ENCODE data around the gene MICOS13.

MICOS13 gene

DNA sequence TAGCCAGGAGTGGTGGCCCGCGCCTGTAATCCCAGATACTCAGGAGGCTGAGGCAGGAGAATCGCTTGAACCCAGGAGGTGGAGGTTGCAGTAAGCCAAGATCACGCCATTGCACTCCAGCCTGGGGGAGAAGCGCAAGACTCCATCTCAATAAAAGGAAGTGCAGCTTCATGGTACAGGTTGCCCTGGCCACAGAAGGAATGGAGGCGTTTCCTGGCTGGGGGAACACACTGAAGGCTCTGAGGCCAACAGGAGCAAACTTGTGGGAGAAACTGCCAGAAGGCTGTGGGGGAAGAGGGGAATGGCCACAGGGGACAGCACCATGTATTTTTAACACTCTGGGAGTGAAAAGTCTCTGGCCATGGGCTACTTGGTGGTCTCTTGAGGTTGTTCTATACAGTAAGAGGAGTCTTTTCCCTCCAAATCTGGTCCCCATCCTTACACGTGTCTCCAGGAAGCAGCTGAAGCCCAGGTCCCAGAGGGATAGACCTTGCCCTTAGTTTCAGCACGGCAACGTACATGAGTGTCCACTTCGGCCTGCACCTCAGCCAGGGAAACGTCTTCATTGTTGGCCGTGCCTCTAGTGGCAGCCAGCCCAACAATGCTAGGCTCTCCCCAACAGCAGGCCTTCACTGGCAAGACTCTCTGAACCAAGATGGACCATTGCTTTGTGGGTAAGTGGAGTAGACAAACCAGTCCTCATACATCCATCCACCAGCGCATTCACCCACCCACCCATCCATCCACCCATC, 7.4 kb downstream of the MICOS13 start:
- DNase-seq: no peak
- no peak overlapping the region for H3K27ac Mint-ChIP-seq

DNA sequence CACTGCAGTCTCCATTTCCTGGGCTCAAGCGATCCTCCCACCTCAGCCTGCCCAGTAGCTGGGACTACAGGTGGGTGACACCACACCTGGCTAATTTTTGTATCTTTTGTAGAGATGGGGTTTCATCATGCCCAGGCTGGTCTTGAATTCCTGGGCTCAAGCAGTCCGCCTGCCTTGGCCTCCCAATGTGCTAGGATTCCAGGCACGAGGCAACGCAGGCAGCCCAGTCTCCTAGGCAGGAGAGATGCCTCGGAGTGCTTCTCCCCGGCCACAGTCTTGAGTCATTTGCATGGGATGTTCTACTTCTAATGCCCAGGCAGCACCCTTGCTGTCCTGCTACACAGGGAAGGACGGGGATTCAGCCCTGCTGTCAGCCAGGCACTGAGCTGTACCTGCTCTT, 8.7 kb downstream of the MICOS13 start:
- peaks cover 32% of the 10 kb centered on the region for H3K36me3 Mint-ChIP-seq (ENCODE audit: low read depth)

More for the DNA sequence above, 7.4 kb downstream of the MICOS13 start:
- no peak for ATAC-seq
- H3K36me3 Mint-ChIP-seq (ENCODE audit: low read depth): peaks cover 26% of the 10 kb centered on the region
- no peaks in the 10 kb centered on the region for H3K27me3 Mint-ChIP-seq
- no peaks in the 10 kb centered on the region for H3K4me1 Mint-ChIP-seq
- no peak overlapping the region for H3K4me3 Mint-ChIP-seq
- H3K9me3 Mint-ChIP-seq: no peaks in the 10 kb centered on the region

DNA sequence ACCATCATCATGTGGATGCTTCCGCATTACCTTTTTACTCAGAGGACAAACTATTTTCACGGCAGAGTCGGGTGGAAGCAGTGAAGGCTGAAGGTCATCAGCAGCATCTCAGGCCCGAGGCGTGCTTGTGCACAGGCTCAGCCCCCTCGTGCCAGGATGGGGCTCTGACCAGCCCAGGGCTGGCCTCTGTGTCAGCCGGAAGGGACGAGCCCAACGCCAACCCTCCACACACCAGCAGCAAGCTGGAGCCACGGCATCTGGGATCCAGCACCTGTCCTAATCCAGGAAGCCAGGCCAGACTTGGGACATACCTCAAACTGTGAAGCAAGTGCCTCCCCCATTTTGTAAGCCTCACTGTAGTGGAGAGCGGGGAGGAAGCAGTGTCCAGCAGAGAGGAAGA, 11.1 kb downstream of the MICOS13 start:
- ATAC-seq (no peak), DNase-seq (no peak)
- Mint-ChIP-seq H3K36me3 (ENCODE audit: low read depth) (peaks cover 54% of the 10 kb centered on the region), H3K27ac (no peak overlapping the region), H3K4me3 (no peak overlapping the region), H3K4me1 (peaks cover 11% of the 10 kb centered on the region), H3K27me3 (no peaks in the 10 kb centered on the region), H3K9me3 (no peaks in the 10 kb centered on the region)

More for the DNA sequence above, 8.7 kb downstream of the MICOS13 start:
- no peak for ATAC-seq
- no peaks in the 10 kb centered on the region for H3K4me1 Mint-ChIP-seq
- H3K9me3 Mint-ChIP-seq: no peaks in the 10 kb centered on the region
- DNase-seq: no peak
- H3K4me3 Mint-ChIP-seq: no peak overlapping the region
- no peaks in the 10 kb centered on the region for H3K27me3 Mint-ChIP-seq
- H3K27ac Mint-ChIP-seq: no peak overlapping the region

GRCh38 chr19:5667751-5668271, 12.5 kb downstream of the MICOS13 start:
- H3K4me1 Mint-ChIP-seq: peaks cover 11% of the 10 kb centered on the region
- H3K4me3 Mint-ChIP-seq: no peak overlapping the region
- ATAC-seq: no peak
- no peaks in the 10 kb centered on the region for H3K9me3 Mint-ChIP-seq
- peaks cover 59% of the 10 kb centered on the region for H3K36me3 Mint-ChIP-seq (ENCODE audit: low read depth)
- no peak overlapping the region for H3K27ac Mint-ChIP-seq
- no peak for DNase-seq
- no peaks in the 10 kb centered on the region for H3K27me3 Mint-ChIP-seq

- Mint-ChIP-seq H3K27me3 (no peaks in the 10 kb centered on the region), H3K36me3 (ENCODE audit: low read depth) (peaks cover 60% of the 10 kb centered on the region), H3K4me3 (no peak overlapping the region), H3K4me1 (peaks cover 11% of the 10 kb centered on the region), H3K9me3 (no peaks in the 10 kb centered on the region), H3K27ac (peak overlapping the region; percentile 68)
- no peak for DNase-seq
- no peak for ATAC-seq
Observed at GRCh38 chr19:5666921-5667610, 13.2 kb downstream of the MICOS13 start.

GRCh38 chr19:5665781-5666513, 14.4 kb downstream of the MICOS13 start:
- H3K27ac Mint-ChIP-seq: peak overlapping the region; percentile 68
- no peaks in the 10 kb centered on the region for H3K9me3 Mint-ChIP-seq
- H3K4me1 Mint-ChIP-seq: peaks cover 11% of the 10 kb centered on the region
- H3K4me3 Mint-ChIP-seq: no peak overlapping the region
- ATAC-seq: peak; percentile 47
- no peaks in the 10 kb centered on the region for H3K27me3 Mint-ChIP-seq
- peaks cover 58% of the 10 kb centered on the region for H3K36me3 Mint-ChIP-seq (ENCODE audit: low read depth)
- DNase-seq: no peak

DNA sequence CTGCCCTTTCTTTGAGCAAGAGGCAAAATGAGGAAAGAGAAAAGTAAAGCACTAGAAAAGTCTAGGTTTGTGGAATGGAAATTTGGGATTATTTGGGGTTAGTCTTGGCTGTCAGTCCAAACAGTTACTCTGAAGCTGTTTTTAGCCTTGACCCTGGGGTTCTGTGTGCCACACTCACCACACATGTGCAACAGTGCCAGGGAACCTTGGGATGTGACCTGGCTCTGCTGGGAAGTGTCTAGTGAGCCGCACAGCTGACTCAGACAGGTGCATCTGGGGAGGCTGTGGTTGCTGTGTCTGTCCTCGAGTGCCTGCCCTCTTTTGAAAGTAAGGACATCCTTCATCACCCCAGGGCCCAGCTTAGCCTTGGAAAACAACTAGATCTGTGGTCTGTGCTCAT, 15.8 kb downstream of the MICOS13 start:
- no peak for DNase-seq
- H3K4me1 Mint-ChIP-seq: peaks cover 11% of the 10 kb centered on the region
- H3K27me3 Mint-ChIP-seq: no peaks in the 10 kb centered on the region
- no peak overlapping the region for H3K4me3 Mint-ChIP-seq
- no peak overlapping the region for H3K27ac Mint-ChIP-seq
- no peak for ATAC-seq
- no peaks in the 10 kb centered on the region for H3K9me3 Mint-ChIP-seq
- H3K36me3 Mint-ChIP-seq (ENCODE audit: low read depth): peaks cover 59% of the 10 kb centered on the region

- peaks cover 55% of the 10 kb centered on the region for H3K36me3 Mint-ChIP-seq (ENCODE audit: low read depth)
- DNase-seq: no peak
- H3K4me3 Mint-ChIP-seq: no peak overlapping the region
- no peaks in the 10 kb centered on the region for H3K9me3 Mint-ChIP-seq
- H3K27me3 Mint-ChIP-seq: no peaks in the 10 kb centered on the region
- H3K4me1 Mint-ChIP-seq: peaks cover 11% of the 10 kb centered on the region
- no peak overlapping the region for H3K27ac Mint-ChIP-seq
- no peak for ATAC-seq
Observed at GRCh38 chr19:5663904-5664303, 16.4 kb downstream of the MICOS13 start.

- DNase-seq (no peak), ATAC-seq (no peak)
- Mint-ChIP-seq H3K36me3 (ENCODE audit: low read depth) (peaks cover 57% of the 10 kb centered on the region), H3K27ac (no peak overlapping the region), H3K27me3 (no peaks in the 10 kb centered on the region), H3K9me3 (no peaks in the 10 kb centered on the region), H3K4me1 (peaks cover 11% of the 10 kb centered on the region), H3K4me3 (no peak overlapping the region)
Observed at GRCh38 chr19:5661483-5661882, 18.8 kb downstream of the MICOS13 start.

GRCh38 chr19:5655412-5655811, 24.9 kb downstream of the MICOS13 start:
- H3K27ac Mint-ChIP-seq: no peak overlapping the region
- H3K27me3 Mint-ChIP-seq: no peaks in the 10 kb centered on the region
- DNase-seq (no peak), ATAC-seq (no peak)
- no peaks in the 10 kb centered on the region for H3K9me3 Mint-ChIP-seq
- no peak overlapping the region for H3K4me3 Mint-ChIP-seq
- peaks cover 58% of the 10 kb centered on the region for H3K36me3 Mint-ChIP-seq (ENCODE audit: low read depth)
- no peaks in the 10 kb centered on the region for H3K4me1 Mint-ChIP-seq

DNA sequence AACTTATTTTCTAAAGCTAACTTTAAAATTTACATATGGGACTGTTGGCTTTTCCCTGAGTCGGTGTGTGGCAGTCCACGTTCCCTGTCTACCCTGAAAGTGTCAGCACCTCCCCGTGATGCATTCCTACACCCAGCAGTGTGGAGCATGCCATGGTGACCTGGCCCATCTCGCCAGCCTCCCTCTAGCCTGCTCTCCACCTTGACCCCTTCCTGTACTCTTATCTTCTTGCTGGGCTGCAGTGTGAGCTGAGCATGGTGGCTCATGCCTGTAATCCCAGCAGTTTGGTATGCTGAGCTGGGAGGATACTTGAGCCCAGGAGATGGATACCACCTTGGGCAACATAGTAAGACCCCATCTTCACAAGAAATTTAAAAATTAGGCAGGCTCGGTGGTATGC, 25.4 kb downstream of the MICOS13 start:
- H3K36me3 Mint-ChIP-seq (ENCODE audit: low read depth): peaks cover 58% of the 10 kb centered on the region
- H3K27ac Mint-ChIP-seq: no peak overlapping the region
- ATAC-seq (no peak), DNase-seq (no peak)
- no peak overlapping the region for H3K4me3 Mint-ChIP-seq
- no peaks in the 10 kb centered on the region for H3K4me1 Mint-ChIP-seq
- H3K27me3 Mint-ChIP-seq: no peaks in the 10 kb centered on the region
- H3K9me3 Mint-ChIP-seq: no peaks in the 10 kb centered on the region

GRCh38 chr19:5652261-5652660, 28.1 kb downstream of the MICOS13 start:
- H3K4me1 Mint-ChIP-seq: no peaks in the 10 kb centered on the region
- H3K27ac Mint-ChIP-seq: no peak overlapping the region
- H3K9me3 Mint-ChIP-seq: no peaks in the 10 kb centered on the region
- DNase-seq: no peak
- peak; percentile 8 for ATAC-seq
- H3K36me3 Mint-ChIP-seq (ENCODE audit: low read depth): peaks cover 63% of the 10 kb centered on the region
- H3K4me3 Mint-ChIP-seq: no peak overlapping the region
- no peaks in the 10 kb centered on the region for H3K27me3 Mint-ChIP-seq

DNA sequence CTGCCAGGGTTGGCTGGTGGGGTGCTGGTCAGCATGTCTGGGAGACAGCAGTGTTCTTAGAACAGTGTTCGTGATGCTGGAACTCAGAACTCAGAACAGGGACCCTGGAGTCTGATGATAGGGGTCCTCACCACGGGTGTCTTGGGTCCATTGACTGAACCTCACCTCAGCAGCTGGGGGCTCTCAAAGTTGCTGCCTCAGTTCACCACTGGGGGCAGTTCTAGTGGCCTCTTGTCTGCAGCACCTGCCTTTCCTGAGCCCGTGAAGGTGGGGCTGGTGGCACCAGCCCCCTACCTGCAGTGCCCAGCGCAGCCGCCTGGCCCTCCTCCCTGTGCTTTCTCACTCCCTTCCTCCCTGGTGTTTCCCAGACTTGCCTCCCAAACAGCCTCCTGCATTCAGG, 29.0 kb downstream of the MICOS13 start:
- Mint-ChIP-seq H3K27me3 (no peaks in the 10 kb centered on the region), H3K27ac (no peak overlapping the region), H3K9me3 (no peaks in the 10 kb centered on the region), H3K4me3 (no peak overlapping the region), H3K4me1 (peaks cover 6% of the 10 kb centered on the region), H3K36me3 (ENCODE audit: low read depth) (peaks cover 68% of the 10 kb centered on the region)
- no peak for ATAC-seq
- no peak for DNase-seq

DNA sequence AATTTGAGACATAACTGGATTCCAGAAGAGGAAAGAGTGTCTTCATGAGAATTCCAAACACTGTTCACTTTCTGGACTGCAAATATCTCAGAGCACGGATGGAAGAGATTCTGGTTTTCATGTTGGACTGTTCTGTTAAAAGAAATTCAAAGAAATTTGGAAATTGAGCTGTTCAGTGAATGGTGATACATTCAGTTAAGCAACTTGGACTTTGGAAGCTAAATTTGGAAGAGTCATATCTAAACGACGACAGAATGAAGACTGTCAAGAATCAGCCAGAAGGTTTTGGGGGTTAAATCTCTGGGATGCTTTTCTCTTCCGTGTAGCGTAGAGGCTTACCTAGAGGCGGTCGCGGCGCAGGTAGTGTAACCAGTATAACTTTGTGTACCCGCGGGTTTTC, 31.9 kb downstream of the MICOS13 start:
- Mint-ChIP-seq H3K9me3 (no peaks in the 10 kb centered on the region), H3K27ac (no peak overlapping the region), H3K4me3 (no peak overlapping the region), H3K27me3 (no peaks in the 10 kb centered on the region), H3K4me1 (peaks cover 10% of the 10 kb centered on the region), H3K36me3 (ENCODE audit: low read depth) (peaks cover 74% of the 10 kb centered on the region)
- ATAC-seq: no peak
- DNase-seq: no peak

GRCh38 chr19:5646703-5647102, 33.6 kb downstream of the MICOS13 start:
- Mint-ChIP-seq H3K9me3 (no peaks in the 10 kb centered on the region), H3K36me3 (ENCODE audit: low read depth) (peaks cover 76% of the 10 kb centered on the region), H3K4me1 (peaks cover 15% of the 10 kb centered on the region), H3K27ac (peak overlapping the region; percentile 76), H3K4me3 (no peak overlapping the region), H3K27me3 (no peaks in the 10 kb centered on the region)
- DNase-seq (no peak), ATAC-seq (peak; percentile 57)
